HG03342 (cell line): Measurements from ENCODE around the gene RBBP6.
"Not testable (repeated sequence)": the region's sequence is repeated elsewhere in the genome, so short reads cannot be mapped to it uniquely, and the experiment has no call there.

Source experiments
- ATAC-seq: cut with Tn5 transposase; IDR thresholded peaks from one replicate; pipeline ENCODE4 v1.9.1; 2021; ENCODE audit warnings: mild to moderate bottlenecking, moderate library complexity; ENCODE audit not compliant: unreplicated experiment

RBBP6 gene

GRCh38 chr16:24555346-24555872 is 16.0 kb downstream of the RBBP6 start:
- no peak for ATAC-seq

GRCh38 chr16:24562811-24563210 is 23.4 kb downstream of the RBBP6 start:
- ATAC-seq: no peak

GRCh38 chr16:24568392-24568791 is 29.0 kb downstream of the RBBP6 start:
- no peak for ATAC-seq

GRCh38 chr16:24571096-24571495 is 31.7 kb downstream of the RBBP6 start:
- ATAC-seq: no peak

- ATAC-seq: no peak
Measured at GRCh38 chr16:24572069-24572468, 32.7 kb downstream of the RBBP6 start.

- no peak for ATAC-seq
Measured at GRCh38 chr16:24573141-24573540, 33.8 kb downstream of the RBBP6 start.

GRCh38 chr16:24574515-24575485 is 35.4 kb downstream of the RBBP6 start:
- ATAC-seq: not testable (repeated sequence)

GRCh38 chr16:24575791-24576190 is 36.4 kb downstream of the RBBP6 start:
- ATAC-seq: not testable (repeated sequence)

- ATAC-seq: no peak
Measured at GRCh38 chr16:24577167-24577566, 37.8 kb downstream of the RBBP6 start.

GRCh38 chr16:24580665-24581064 is 41.3 kb downstream of the RBBP6 start:
- no peak for ATAC-seq

- ATAC-seq: no peak
Measured at GRCh38 chr16:24583494-24583893, 44.1 kb downstream of the RBBP6 start.

- ATAC-seq: no peak
Measured at GRCh38 chr16:24589997-24590396, 50.6 kb downstream of the RBBP6 start.

- no peak for ATAC-seq
Measured at GRCh38 chr16:24598777-24599437, 59.5 kb downstream of the RBBP6 start.

GRCh38 chr16:24609417-24609739 is 70.0 kb downstream of the RBBP6 start:
- ATAC-seq: no peak

GRCh38 chr16:24609740-24610415 is 70.5 kb downstream of the RBBP6 start:
- no peak for ATAC-seq

- ATAC-seq: no peak
Measured at GRCh38 chr16:24610416-24610755, 71.0 kb downstream of the RBBP6 start.

GRCh38 chr16:24611310-24611709 is 71.9 kb downstream of the RBBP6 start:
- ATAC-seq: no peak

- no peak for ATAC-seq
Measured at GRCh38 chr16:24612656-24613055, 73.3 kb downstream of the RBBP6 start.

- ATAC-seq: not testable (repeated sequence)
Measured at GRCh38 chr16:24613267-24613666, 73.9 kb downstream of the RBBP6 start.

- no peak for ATAC-seq
Measured at GRCh38 chr16:24617502-24617901, 78.1 kb downstream of the RBBP6 start.
